ENCODE measurements around the gene TENM3. TPM values are rescaled to one million over a fixed set of nuclear protein-coding genes. Genes with fewer than 3 reads are reported as not detected.

TENM3 gene
- total RNA-seq, 2 experiments from 2014 or later: not detected

DNA sequence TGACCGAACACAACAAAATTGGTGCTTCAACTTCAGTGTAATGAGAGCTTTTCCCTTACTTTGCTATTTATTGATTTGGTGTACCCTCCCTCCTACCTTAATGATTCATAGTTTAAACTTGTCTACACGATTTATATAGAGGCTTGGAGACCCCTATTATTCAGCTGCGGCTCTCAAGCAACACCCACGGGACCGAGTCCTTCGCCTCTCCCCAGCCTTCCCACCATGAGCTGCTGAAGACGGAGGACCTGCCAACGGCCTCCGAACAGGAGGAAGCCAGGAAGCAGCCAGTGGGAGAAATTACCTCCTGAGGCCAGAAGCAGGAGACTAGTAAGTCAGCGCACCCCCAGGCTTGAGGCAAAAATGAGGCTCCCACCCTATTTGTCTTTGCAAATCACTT, 595.3 kb downstream of the TENM3 start:
- peaks cover 7% of the 10 kb centered on the region for H3K27me3 Mint-ChIP-seq
- H3K36me3 Mint-ChIP-seq: no peaks in the 10 kb centered on the region
- ATAC-seq (ENCODE audit: low read depth) (no peak), DNase-seq (no peak)
- POLR2A ChIA-PET: no interaction called here
- no peak overlapping the region for H3K4me3 Mint-ChIP-seq
- peaks cover 8% of the 10 kb centered on the region for H3K4me1 Mint-ChIP-seq
- no peak overlapping the region for H3K27ac Mint-ChIP-seq
- H3K9me3 Mint-ChIP-seq: no peaks in the 10 kb centered on the region

- Mint-ChIP-seq H3K9me3 (no peaks in the 10 kb centered on the region), H3K4me3 (no peak overlapping the region), H3K4me1 (peaks cover 8% of the 10 kb centered on the region), H3K36me3 (no peaks in the 10 kb centered on the region), H3K27me3 (peaks cover 7% of the 10 kb centered on the region), H3K27ac (no peak overlapping the region)
- POLR2A ChIA-PET: no interaction called here
- ATAC-seq (ENCODE audit: low read depth) (no peak), DNase-seq (no peak)
Measured at GRCh38 chr4:182839256-182839655, 596.1 kb downstream of the TENM3 start.

DNA sequence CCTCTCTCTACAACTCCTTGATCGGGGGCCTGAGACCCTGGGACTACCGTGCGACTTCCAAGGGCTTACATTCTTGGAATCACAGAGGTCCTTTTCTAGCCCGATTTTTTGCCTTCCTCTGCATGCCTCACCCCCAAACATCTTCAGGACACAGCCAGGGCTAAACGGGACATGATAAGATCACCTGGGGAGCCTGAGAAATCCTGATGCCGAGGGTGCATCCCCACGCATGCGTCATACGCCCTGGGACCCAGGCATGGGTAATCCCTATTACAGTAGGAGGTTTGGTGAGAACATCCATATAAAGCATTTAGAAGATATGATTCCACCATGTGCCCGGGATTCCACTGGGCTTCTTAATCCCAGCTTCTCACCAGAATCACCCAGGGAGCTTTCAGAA, 596.9 kb downstream of the TENM3 start:
- Mint-ChIP-seq H3K36me3 (no peaks in the 10 kb centered on the region), H3K9me3 (no peaks in the 10 kb centered on the region), H3K4me1 (peaks cover 8% of the 10 kb centered on the region), H3K4me3 (no peak overlapping the region), H3K27ac (no peak overlapping the region), H3K27me3 (peaks cover 7% of the 10 kb centered on the region)
- ATAC-seq (ENCODE audit: low read depth): no peak
- POLR2A ChIA-PET: no interaction called here
- no peak for DNase-seq

DNA sequence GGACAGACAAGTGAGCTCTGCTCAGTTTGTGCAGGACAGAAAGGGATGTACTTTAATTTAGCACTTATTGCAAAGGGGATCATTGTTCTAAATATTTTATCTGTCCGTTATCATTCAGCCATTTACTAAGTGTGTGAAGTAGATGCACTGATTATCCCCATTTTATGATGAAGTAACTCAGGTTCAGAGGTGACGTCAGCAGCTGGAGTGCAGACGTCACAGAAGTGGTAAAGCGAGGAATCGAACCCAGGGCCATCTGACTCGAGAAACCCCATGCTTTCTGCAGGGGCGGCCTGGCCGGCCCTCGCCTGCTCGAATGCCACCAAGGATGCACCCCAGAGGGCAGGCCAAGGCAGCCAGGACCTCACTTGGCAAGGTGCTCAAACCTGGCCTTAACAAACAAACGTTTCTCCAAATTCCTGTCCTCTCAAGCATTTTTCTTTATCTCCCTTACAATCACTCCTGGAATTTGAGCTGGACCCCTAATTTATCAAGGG, 599.0 kb downstream of the TENM3 start:
- no peak overlapping the region for H3K27ac Mint-ChIP-seq
- H3K4me1 Mint-ChIP-seq: no peaks in the 10 kb centered on the region
- POLR2A ChIA-PET: no interaction called here
- no peak for ATAC-seq (ENCODE audit: low read depth)
- DNase-seq: no peak
- H3K27me3 Mint-ChIP-seq: peaks cover 3% of the 10 kb centered on the region
- H3K4me3 Mint-ChIP-seq: no peak overlapping the region
- no peaks in the 10 kb centered on the region for H3K9me3 Mint-ChIP-seq
- H3K36me3 Mint-ChIP-seq: no peaks in the 10 kb centered on the region

- no peak for ATAC-seq (ENCODE audit: low read depth)
- POLR2A ChIA-PET: no interaction called here
- Mint-ChIP-seq H3K36me3 (no peaks in the 10 kb centered on the region), H3K27me3 (peaks cover 3% of the 10 kb centered on the region), H3K27ac (no peak overlapping the region), H3K4me1 (no peaks in the 10 kb centered on the region), H3K4me3 (no peak overlapping the region), H3K9me3 (no peaks in the 10 kb centered on the region)
- DNase-seq: no peak
Measured at GRCh38 chr4:182842759-182843390, 599.7 kb downstream of the TENM3 start.

DNA sequence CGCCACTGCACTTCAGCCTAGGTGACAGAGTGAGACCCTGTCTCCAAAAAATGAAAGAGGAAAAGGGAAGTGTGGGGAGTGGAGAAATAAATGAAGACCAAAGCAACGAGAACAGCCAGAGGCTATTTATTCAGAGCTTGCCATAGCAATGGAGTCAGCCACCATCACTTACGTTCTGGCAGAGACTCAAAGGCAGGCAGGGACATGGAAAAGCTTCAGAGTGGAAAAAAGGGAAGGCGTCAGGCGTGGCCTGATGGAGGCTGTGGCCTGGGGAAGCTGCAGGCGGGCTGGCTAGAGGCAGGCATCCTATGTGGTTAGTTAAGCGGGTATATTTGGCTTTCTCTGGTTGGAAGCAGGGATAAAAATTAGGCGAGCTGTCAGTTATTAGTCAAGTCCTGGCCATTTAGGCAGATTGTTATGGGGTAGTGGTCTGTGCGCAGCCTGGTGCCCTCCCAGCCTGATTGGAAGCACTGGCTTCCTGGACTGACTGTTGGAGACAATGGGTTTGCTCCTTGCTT, 600.7 kb downstream of the TENM3 start:
- Mint-ChIP-seq H3K27me3 (peaks cover 3% of the 10 kb centered on the region), H3K4me3 (no peak overlapping the region), H3K4me1 (no peaks in the 10 kb centered on the region), H3K27ac (no peak overlapping the region), H3K9me3 (no peaks in the 10 kb centered on the region), H3K36me3 (no peaks in the 10 kb centered on the region)
- no peak for ATAC-seq (ENCODE audit: low read depth)
- POLR2A ChIA-PET: no interaction called here
- no peak for DNase-seq

DNA sequence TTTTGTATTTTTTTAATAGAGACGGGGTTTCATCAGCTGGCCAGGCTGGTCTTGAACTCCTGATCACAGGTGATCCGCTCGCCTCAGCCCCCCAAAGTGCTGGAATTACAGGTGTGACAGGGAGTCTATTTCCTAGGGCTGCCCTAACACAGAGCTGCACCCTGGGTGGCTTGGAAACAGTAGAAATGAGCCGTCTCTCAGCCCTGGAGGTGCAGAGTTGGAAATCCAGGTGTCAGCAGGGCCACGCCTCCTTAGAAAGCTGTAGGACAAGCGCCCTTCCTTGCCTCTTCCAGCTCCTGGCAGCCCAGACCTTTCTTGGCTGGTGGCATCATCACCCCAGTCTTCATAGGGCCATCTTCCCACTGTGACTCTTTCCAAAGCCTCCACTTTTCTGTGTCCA, 602.4 kb downstream of the TENM3 start:
- POLR2A ChIA-PET: no interaction called here
- H3K36me3 Mint-ChIP-seq: no peaks in the 10 kb centered on the region
- no peaks in the 10 kb centered on the region for H3K9me3 Mint-ChIP-seq
- H3K4me1 Mint-ChIP-seq: no peaks in the 10 kb centered on the region
- H3K27me3 Mint-ChIP-seq: peaks cover 3% of the 10 kb centered on the region
- no peak for DNase-seq
- no peak overlapping the region for H3K27ac Mint-ChIP-seq
- no peak for ATAC-seq (ENCODE audit: low read depth)
- no peak overlapping the region for H3K4me3 Mint-ChIP-seq

DNA sequence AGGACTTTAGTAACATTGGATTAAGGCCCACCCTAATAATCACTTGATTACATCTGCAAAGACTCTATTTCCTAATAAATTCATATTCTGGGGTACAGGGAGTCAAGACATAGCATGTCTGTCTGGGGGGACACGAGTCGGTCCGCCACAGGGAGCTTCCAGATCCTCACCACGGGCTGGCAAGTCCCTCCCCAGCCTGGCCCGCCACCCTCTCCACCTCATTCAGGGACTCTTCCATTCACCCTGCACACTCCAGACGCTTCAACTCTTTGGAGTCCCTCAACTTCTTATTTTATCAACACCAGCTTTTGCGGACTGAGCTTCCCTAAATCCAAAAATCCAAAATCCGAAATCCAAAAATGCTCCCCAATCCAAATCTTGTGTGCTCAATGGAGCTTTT, 602.8 kb downstream of the TENM3 start:
- H3K27ac Mint-ChIP-seq: no peak overlapping the region
- ATAC-seq (ENCODE audit: low read depth): no peak
- peaks cover 3% of the 10 kb centered on the region for H3K27me3 Mint-ChIP-seq
- no peak overlapping the region for H3K4me3 Mint-ChIP-seq
- H3K4me1 Mint-ChIP-seq: no peaks in the 10 kb centered on the region
- no peaks in the 10 kb centered on the region for H3K36me3 Mint-ChIP-seq
- POLR2A ChIA-PET: no interaction called here
- DNase-seq: no peak
- no peaks in the 10 kb centered on the region for H3K9me3 Mint-ChIP-seq

DNA sequence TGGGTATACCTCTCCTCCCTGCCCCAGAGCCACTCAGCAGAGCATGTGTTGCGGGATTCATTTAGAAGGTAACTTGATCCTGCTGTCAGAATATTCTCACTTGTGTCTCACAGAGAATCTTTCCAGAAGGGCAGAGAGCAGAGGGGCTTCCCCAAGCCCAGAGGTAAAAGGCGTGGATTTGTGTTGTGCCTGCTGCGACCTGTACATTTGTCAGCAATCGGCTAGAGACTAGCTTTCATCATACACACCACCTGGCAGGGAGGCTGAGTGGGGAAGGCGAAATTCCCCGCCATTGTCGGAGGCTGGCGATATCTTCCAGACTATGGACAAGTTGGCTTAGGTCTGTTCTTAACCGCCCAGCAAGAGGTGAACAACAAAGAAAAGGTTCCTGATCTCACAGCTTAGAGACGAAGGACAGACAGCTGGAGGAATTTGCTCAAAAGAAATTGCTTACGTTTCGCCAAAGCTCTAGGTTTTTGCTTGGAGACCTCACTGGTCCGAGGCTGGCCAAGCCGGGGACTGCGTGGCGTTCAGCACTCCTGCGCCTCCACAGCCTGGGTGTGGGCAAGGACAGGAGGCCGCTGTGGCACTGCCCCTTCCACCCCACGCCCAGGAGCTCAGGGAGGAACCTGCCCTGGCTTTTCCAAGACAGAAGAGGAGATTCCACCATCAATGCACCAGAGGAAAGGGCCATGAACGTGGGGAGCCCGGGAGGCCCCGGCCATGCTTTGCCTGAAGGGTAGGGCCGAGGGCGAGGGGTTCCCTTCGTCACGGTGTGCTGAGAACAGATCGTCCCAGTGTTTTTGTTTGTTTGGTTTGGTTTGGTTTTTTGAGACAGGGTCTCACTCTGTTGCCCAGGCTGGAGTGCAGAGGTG, 604.6 kb downstream of the TENM3 start:
- POLR2A ChIA-PET: no interaction called here
- ATAC-seq (ENCODE audit: low read depth) (no peak), DNase-seq (no peak)
- H3K27ac Mint-ChIP-seq: no peak overlapping the region
- no peaks in the 10 kb centered on the region for H3K36me3 Mint-ChIP-seq
- no peaks in the 10 kb centered on the region for H3K4me1 Mint-ChIP-seq
- H3K27me3 Mint-ChIP-seq: peaks cover 3% of the 10 kb centered on the region
- H3K9me3 Mint-ChIP-seq: no peaks in the 10 kb centered on the region
- H3K4me3 Mint-ChIP-seq: no peak overlapping the region

GRCh38 chr4:182848685-182849084, 605.5 kb downstream of the TENM3 start:
- POLR2A ChIA-PET: no interaction called here
- Mint-ChIP-seq H3K27me3 (peaks cover 3% of the 10 kb centered on the region), H3K9me3 (no peaks in the 10 kb centered on the region), H3K36me3 (no peaks in the 10 kb centered on the region), H3K4me3 (no peak overlapping the region), H3K27ac (no peak overlapping the region), H3K4me1 (no peaks in the 10 kb centered on the region)
- DNase-seq (no peak), ATAC-seq (ENCODE audit: low read depth) (no peak)

All from activated naive CD8-positive, alpha-beta T cell treated with anti-CD3 and anti-CD28 coated beads, Interleukin-2, amount 10 ng/mL, durations not matched to agents 7 days and 5 days (primary cell).